Measurements from ENCODE around the gene SF3B3. TPM values are rescaled to one million over a fixed set of nuclear protein-coding genes. Genes with fewer than 3 reads are reported as not detected.
A peak's percentile ranks its signal among the peaks of the same experiment; 100 is the strongest.

SF3B3 gene
- total and polyA plus RNA-seq, 10 of the 15 experiments (the other 5 are each of a cell fraction or from before 2014, with no cell fraction given): 134 to 453 (median 215) TPM

GRCh38 chr16:70523076-70523742, 407 bp upstream of the SF3B3 start, which contains the start of gene COG4 (continued):
- TF ChIP-seq RELB (IDR thresholded peaks at IDR 0.05; ENCODE audit: low read depth): peak; percentile 98
- no peak for TF ChIP-seq RELA (IDR thresholded peaks at IDR 0.05; ENCODE audit: borderline replicate concordance, partially characterized antibody)
- TF ChIP-seq TCF3 (IDR thresholded peaks at IDR 0.05; ENCODE audit: borderline replicate concordance, insufficient read depth, low read depth, low read length): no peak
- TF ChIP-seq SREBF2 (IDR thresholded peaks at IDR 0.05; ENCODE audit: low read length): no peak
- peak; percentile 69 for TF ChIP-seq POLR2AphosphoS5 (IDR thresholded peaks at IDR 0.05; ENCODE audit: low read length)
- TF ChIP-seq EGR1 (IDR thresholded peaks at IDR 0.05; ENCODE audit: borderline replicate concordance in 1 of 2, low read depth in 2 of 2, low read length in 2 of 2): peak in 1 of 2 experiments; percentile 63; a peak in 1 of 3 replicates
- no peak for TF ChIP-seq MTA3 (IDR thresholded peaks at IDR 0.05; ENCODE audit: borderline replicate concordance, low read length)
- no peak for TF ChIP-seq NFXL1 (IDR thresholded peaks at IDR 0.05; ENCODE audit: borderline replicate concordance)
- no peak for TF ChIP-seq BCLAF1 (IDR thresholded peaks at IDR 0.05)
- TF ChIP-seq ZNF274 (IDR thresholded peaks at IDR 0.05; ENCODE audit: insufficient read depth, insufficient read length): no peak
- peak; percentile 79 for TF ChIP-seq SKIL (IDR thresholded peaks at IDR 0.05; ENCODE audit: low read depth, poor library complexity, severe bottlenecking)
- peak; percentile 94 for TF ChIP-seq MYB (IDR thresholded peaks at IDR 0.05; ENCODE audit: borderline replicate concordance, low read depth, low read length)
- TF ChIP-seq SREBF1 (IDR thresholded peaks at IDR 0.05; ENCODE audit: low read length): no peak
- TF ChIP-seq PRDM15 (CRISPR knock-in tag; IDR thresholded peaks at IDR 0.05): no peak
- 0 out of 2 replicates have a peak, but pooled peaks have one; percentile 11 for TF ChIP-seq TARDBP (IDR thresholded peaks at IDR 0.05; ENCODE audit: borderline replicate concordance)
- no peak for TF ChIP-seq CHD4 (IDR thresholded peaks at IDR 0.05)
- no peak for TF ChIP-seq BCL11A (IDR thresholded peaks at IDR 0.05; ENCODE audit: low read depth, low read length)
- 0 out of 2 replicates have a peak, but pooled peaks have one; percentile 9 for TF ChIP-seq SPI1 (IDR thresholded peaks at IDR 0.05; ENCODE audit: borderline replicate concordance, insufficient read depth, low read depth, low read length)
- TF ChIP-seq ZNF24 (IDR thresholded peaks at IDR 0.05): no peak
- TF ChIP-seq JUND (IDR thresholded peaks at IDR 0.05; ENCODE audit: low read depth, low read length): no peak

Data from GM12878 (cell line).